ENCODE data around the gene RILPL2. TPM values are rescaled to one million over a fixed set of nuclear protein-coding genes. Genes with fewer than 3 reads are reported as not detected.
A peak's percentile ranks its signal among the peaks of the same experiment; 100 is the strongest.
"Not testable (repeated sequence)": the region's sequence is repeated elsewhere in the genome, so short reads cannot be mapped to it uniquely, and the experiment has no call there.

The RILPL2 gene
- total and polyA plus RNA-seq, 8 donors = 0.83 to 2.1 (median 1.3) TPM

DNA sequence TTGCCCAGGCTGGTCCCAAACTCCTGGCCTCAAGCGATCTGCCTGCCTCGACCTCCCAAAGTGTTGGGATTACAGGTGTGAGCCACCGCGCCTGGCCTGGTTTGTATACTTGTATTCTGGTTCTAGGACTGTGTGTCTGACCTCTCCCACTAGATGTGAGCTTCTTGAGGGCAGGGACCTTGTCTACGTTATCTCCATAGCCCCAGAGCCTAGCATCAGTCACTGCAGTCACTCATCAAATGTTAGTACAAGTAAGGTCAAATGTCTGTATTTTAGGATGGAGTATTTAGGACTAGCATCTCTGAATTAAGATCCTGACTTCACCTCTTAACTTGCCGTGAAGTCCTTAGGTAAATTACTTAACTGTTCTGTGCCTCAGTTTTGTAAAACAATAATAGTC lies 2.9 kb downstream of the RILPL2 start:
- intact Hi-C loops (cut with DNase I) = no loop called here
- no peaks in the 10 kb centered on the region for H3K36me3 ChIP-seq
- H3K4me3 ChIP-seq = peak overlapping the region in 1 of 4 donors; percentile 17
- WGBS, 2 donors = 92 to 94% methylated on average over 6 of the region's 6 CpGs
- no peaks in the 10 kb centered on the region for H3K27me3 ChIP-seq
- no peak for DNase-seq
- no peaks in the 10 kb centered on the region for H3K9me3 ChIP-seq
- no peak for ATAC-seq
- peaks cover 0 to 5% (median 0%) of the 10 kb centered on the region in 3 donors for H3K4me1 ChIP-seq
- H3K27ac ChIP-seq = no peak overlapping the region
- TF ChIP-seq, protein P1, sequence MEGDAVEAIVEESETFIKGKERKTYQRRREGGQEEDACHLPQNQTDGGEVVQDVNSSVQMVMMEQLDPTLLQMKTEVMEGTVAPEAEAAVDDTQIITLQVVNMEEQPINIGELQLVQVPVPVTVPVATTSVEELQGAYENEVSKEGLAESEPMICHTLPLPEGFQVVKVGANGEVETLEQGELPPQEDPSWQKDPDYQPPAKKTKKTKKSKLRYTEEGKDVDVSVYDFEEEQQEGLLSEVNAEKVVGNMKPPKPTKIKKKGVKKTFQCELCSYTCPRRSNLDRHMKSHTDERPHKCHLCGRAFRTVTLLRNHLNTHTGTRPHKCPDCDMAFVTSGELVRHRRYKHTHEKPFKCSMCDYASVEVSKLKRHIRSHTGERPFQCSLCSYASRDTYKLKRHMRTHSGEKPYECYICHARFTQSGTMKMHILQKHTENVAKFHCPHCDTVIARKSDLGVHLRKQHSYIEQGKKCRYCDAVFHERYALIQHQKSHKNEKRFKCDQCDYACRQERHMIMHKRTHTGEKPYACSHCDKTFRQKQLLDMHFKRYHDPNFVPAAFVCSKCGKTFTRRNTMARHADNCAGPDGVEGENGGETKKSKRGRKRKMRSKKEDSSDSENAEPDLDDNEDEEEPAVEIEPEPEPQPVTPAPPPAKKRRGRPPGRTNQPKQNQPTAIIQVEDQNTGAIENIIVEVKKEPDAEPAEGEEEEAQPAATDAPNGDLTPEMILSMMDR (IDR thresholded peaks at IDR 0.05) = no peak
- no peak for FAIRE-seq

DNA sequence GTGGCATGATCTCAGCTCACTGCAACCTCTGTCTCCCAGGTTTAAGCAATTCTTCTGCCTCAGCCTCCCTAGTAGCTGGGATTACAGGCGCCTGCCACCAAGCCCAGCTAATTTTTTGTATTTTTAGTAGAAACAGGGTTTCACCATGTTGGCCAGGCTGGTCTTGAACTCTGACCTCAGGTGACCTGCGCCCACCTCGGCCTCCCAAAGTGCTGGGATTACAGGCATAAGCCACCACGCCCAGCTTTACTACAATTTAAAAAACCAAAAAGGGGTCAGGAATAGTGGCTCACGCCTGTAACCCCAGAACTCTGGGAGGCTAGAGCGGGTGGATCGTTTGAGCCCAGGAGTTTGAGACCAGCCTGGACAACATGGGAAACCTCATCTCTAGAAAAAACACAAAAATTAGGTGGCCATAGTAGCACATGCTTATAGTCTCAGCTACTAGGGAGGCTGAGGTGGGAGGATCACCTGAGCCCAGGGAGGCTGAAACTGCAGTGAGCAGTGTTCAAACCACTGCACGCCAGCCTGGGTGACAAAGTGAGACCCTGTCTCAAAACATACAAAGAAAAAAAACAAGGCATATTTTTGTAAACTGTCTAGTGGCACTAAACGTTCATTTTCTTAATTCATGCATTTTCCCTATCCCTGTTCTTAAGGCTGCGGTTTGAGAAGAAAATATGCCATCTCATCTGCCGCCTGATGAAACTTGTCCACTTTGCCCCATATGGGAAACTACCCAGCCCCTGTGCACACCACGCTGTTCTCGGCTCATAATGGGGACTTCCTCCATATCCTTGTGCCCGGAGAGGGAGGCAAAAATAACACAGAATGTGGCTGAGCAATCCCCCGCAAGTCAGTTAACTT lies 4.3 kb downstream of the RILPL2 start:
- ATAC-seq; H3K4me3 ChIP-seq; FAIRE-seq; H3K9me3 ChIP-seq; H3K36me3 ChIP-seq; H3K27ac ChIP-seq; H3K4me1 ChIP-seq; DNase-seq; intact Hi-C loops (cut with DNase I); H3K27me3 ChIP-seq: not testable (repeated sequence)
- WGBS, 2 donors = 82% methylated on average over 15 of the region's 15 CpGs

DNA sequence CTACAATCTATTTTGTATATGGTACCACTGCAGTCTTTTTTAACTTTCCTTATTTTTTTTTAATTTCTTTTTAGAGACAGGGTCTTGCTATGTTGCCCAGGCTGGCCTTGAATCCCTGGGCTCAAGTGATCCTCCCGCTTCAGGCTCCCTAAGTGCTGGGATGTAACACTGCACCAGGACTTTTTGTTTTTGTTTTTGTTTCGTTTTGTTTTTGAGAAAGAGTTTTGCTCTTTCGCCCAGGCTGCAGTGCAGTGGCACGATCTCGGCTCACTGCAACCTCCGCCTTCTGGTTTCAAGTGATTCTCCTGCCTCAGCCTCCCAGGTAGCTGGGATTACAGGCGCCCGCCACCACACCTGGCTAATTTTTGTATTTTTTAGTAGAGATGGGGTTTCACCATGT lies 7.4 kb downstream of the RILPL2 start:
- not testable (repeated sequence) for H3K27me3 ChIP-seq, ATAC-seq, H3K36me3 ChIP-seq

DNA sequence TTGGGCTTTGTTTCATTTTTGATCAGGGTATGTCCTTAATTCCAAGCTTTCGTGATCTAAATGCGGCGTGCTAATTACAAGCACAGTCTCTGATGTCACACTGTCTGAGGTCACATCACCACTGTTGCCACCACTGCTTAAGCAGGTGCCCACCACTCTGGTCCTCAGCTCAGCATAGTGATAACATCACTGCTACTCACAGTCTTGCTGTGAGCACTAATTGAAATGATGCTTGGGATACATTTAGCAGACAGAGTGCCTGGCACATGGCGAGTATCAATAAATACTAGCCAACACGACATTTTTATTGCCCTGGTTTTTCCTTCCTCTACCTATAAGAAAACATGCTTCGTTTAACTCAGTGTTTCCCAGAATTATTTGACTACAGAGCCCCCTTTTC lies 7.9 kb downstream of the RILPL2 start:
- 84 to 86% methylated on average over 6 of the region's 6 CpGs for WGBS, 2 donors
- Histone ChIP-seq H3K4me3 (no peak overlapping the region), H3K27me3 (no peaks in the 10 kb centered on the region), H3K36me3 (no peaks in the 10 kb centered on the region), H3K9me3 (no peaks in the 10 kb centered on the region), H3K27ac (no peak overlapping the region), H3K4me1 (no peaks in the 10 kb centered on the region)
- intact Hi-C loops (cut with DNase I) = no loop called here
- no peak for DNase-seq
- ATAC-seq = no peak
- TF ChIP-seq, protein P1 (IDR thresholded peaks at IDR 0.05) = no peak
- FAIRE-seq = no peak

More for the DNA sequence above, 7.4 kb downstream of the RILPL2 start:
- H3K9me3 ChIP-seq; intact Hi-C loops (cut with DNase I); H3K4me3 ChIP-seq; H3K4me1 ChIP-seq; H3K27ac ChIP-seq; FAIRE-seq; DNase-seq: not testable (repeated sequence)
- WGBS, 2 donors = 96% methylated on average over 8 of the region's 8 CpGs

DNA sequence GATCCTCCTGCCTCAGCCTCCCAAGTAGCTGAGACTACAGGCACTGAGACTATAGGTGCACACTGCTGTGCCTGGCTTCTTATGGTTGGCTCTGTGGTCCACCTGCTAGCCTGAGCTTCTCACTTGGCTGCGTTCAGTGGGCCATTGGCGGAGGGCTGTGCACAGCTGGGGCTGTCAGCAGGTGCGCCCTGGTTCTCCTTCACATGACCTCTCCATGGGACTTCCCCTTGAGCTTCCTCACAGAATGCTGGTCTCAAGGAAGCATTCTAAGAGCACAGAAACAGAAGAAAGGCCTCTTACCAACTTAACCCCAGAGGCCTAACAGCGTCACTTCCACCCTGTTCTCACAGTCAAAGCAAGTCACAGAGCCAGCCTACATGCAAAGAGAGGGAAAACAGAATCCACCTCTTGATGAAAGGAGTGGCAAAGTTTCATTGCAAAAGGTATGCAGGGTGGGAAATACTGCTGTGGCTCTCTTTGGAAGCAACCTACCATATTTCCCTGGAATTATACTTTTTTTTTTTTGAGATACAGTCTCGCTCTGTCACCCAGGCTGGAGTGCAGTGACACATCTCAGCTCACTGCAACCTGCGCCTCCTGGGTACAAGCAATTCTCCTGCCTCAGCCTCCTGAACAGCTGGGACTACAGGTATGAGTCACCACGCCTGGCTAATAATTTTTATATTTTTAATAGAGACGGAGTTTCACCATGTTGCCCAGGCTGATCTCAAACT lies 9.3 kb downstream of the RILPL2 start:
- Histone ChIP-seq H3K4me1 (no peaks in the 10 kb centered on the region), H3K27me3 (no peaks in the 10 kb centered on the region), H3K9me3 (no peaks in the 10 kb centered on the region), H3K4me3 (no peak overlapping the region), H3K27ac (no peak overlapping the region), H3K36me3 (no peaks in the 10 kb centered on the region)
- intact Hi-C loops (cut with DNase I) = no loop called here
- no peak for FAIRE-seq
- 94 to 96% methylated on average over 8 of the region's 8 CpGs for WGBS, 2 donors
- DNase-seq = no peak
- TF ChIP-seq, protein P1 (IDR thresholded peaks at IDR 0.05) = no peak
- ATAC-seq = no peak
